ENCODE measurements around the gene JSRP1.

JSRP1 gene
- 0.53 to 3.1 (median 1.8) reads per million in 4 experiments for total RNA-seq

GRCh38 chr19:2255982-2256685 is at the start of gene JSRP1:
TSS of gene JSRP1 (minus strand) at chr19:2256417. CDS start at chr19:2255314, 1,103 bp downstream.
- DNase-seq = no peak

DNA sequence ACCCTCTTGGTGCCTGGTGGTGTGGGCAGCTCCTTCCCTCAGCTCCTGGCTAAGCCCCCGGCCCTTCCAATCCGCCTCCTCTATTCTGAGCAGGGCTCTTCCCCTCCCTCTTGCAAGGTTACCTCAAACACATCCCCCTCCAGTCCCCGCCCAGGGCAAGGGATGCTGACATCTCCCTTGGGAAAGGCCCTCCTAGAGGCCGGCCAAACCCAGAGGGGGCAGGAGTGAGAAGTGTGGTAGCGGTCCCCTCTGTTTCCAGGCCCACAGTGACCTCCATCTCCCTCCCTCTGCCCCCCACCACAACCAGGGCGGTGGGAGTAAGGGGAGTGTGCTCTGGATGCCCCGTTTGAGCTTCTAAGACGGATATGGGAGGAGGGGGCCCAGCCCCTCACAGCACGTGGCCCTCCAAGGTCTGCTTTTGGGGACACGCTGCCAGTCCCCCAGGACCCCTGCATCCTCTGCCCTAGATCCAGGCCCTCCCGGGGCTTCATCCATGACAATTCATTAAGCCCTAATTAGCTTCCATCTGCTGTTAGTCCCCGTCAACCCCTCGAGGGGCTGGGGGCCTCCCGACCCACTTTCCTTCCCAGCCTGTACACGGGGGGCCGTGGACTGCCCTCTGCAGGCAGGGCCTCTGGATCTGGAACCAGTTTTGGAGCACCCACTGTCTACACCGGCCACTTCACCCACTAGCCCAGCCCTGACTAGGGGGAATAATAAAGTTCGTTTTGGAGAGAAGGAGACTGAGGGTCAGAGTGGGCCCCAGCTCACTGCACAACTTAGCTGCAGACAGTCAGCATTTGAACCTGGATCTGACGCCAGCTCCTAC is 49.4 kb upstream of the JSRP1 start:
- DNase-seq = no peak

DNA sequence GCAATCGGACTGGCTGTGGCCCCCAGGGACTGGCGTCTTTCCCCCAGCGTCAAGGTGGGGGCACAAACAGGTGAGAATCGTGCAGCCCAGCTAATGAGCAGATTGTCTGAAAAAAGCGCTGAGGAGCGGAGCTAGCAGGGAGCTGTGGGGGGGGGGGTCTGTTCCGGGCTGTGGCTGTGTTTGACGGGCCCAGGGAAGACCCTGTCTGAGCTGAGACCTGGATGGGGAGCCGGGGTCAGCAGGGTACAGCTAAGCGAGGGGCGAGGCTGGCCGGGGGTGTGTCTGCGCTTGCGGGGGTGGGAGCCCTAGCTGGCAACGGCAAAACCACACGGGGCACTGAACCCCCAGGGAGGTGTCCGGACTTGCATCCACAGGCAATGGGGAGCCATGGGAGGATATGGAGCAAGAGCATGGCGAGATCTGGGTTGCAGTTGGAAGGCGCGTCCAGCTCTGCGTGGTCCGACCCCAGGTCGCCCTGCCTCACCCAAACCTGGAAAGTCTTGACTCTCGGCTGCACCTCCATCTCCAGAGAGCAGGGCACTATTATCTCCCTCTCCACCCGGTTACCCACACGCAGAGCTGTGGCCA is 47.1 kb upstream of the JSRP1 start:
- DNase-seq = no peak

DNA sequence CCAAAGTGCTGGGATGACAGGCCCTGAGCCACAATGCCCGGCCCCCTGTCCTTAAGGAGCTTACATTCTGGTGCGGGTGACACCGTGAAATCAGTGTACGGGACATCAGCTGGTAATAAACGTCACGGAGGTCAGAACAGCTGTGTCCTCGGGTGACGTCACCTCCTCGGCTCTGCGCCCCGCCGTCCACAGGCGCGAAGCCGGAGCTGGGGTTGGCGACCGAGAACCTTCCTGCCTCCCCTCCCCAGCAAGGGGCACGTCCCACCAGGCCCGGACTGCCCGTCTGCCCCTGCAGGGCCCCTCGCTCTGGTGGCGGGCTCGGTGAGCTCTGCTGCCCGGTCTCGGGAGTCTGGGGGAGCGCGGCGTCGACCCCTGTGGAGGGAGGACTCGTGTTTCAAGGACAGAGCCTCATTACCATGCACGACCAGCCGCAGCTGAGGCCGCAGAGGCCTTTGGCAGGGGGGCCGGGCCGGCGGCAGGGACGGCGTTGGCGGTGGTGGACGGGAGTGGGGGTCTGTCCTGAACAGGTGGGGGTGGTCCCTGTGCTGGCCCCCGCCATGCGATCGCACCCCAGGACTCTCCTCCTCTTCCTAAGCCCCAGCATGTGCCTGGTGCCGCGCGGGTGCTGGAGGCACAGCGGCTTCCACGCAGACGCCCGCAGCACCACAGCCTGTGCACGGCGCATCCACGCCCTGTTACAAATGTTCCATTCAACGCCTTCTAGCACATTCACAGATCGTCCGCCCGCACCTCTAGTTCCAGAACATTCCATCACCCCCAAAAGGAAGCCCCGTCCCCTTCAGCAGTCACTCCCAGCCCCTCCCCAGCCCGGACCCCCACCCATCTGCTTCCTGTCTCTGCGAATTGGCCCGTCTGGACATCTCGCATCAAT is 46.3 kb upstream of the JSRP1 start:
- no peak for DNase-seq

DNA sequence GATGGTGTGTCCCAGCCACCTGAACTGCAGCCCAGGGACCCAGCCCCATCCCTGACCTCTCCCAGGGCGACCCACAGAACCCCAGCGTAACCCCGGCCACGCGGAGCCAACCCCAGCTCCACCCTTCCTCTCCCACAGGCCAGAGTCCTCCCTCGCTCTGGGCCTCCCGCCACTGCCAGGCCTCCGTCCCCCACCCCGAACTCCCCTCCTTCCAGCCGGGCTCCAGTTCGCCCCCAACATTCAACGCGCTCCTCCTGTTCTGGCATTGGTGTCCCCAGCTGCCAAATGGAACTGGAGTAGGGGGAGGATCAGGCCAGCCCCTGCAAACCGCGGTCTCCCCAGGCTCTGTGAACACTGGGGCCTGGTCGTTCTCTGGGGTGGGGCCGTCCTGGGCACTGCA is 44.3 kb upstream of the JSRP1 start:
- no peak for DNase-seq

DNA sequence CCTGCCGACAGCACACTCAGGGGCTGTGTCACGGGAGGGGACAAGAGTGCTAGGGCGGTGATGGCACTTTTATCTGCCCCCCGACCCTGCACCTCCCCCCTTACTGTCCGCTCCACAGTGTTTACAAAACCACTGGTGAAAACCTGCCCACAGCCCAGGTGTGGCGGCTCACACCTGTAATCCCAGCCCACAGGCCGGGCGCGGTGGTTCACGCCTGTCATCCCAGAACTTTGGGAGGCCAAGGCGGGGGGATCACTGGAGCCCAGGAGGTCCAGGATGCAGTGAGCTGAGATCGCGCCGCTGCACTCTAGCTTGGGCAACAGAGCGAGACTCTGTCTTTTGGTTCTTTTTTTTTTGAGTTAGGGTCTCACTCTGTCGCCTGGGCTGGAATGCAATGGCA is 39.9 kb upstream of the JSRP1 start:
- no peak for DNase-seq

- DNase-seq = no peak
Measured at GRCh38 chr19:2294687-2295335, 38.6 kb upstream of the JSRP1 start.

DNA sequence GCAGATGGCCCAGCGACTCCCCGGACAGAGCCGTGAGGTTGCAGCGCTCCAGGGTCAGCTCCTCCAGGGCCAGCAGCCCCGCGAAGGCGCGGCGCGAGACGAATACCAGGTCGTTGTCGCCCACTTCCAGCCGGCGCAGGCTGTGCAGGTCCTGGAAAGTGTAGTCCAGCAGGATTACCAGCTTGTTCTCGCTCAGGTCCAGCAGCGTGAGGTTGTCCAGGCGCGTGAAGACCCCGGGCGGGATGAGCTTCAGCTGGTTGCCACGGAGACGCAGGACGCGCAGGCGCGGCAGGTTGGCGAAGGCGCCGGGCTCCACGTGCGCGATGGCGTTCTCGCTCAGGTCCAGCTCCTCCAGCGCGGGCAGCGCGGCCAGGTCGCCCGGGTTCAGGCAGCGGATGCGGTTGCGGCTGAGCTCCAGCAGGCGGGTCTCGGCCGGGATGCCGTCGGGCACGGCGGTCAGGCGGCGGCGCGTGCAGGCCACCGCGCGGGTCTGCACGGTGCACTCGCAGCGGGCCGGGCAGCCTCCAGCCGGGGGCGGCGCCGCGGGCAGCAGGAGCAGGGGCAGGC is 35.1 kb upstream of the JSRP1 start:
- DNase-seq = no peak

DNA sequence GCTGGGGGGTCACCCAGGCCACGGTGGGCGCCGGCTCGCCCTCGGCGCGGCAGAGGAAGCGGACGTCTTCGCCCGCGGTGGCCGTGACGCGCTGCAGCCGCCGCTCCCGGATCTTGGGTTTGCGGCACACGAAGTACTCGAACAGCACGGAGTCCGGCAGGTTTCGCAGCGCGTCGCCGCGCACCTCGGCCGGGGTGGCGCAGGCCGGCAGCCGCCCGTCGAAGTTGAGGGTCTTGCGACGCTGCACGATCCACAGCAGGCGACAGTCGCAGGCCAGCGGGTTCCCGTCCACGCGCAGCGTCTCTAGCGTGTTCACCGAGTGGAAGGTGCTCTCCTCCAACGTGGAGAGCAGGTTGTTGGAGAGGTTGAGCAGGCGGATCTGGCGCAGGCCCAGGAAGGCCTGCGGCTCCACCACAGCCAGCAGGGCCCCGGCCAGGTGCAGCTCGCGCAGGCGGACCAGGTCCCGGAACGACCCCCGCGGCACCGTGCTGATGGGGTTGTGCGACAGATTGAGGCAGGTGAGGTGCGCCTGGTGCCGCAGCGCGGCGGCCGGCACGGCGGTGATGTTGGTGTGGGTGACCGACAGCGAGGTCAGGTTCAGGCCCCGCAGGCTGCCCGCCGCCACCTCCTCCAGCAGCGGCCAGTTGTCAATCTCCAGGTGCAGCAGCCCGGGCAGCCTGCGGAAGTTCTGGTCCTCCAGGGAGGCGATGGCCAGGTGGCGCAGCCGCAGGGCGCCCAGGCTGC is 34.4 kb upstream of the JSRP1 start:
- DNase-seq = no peak

DNA sequence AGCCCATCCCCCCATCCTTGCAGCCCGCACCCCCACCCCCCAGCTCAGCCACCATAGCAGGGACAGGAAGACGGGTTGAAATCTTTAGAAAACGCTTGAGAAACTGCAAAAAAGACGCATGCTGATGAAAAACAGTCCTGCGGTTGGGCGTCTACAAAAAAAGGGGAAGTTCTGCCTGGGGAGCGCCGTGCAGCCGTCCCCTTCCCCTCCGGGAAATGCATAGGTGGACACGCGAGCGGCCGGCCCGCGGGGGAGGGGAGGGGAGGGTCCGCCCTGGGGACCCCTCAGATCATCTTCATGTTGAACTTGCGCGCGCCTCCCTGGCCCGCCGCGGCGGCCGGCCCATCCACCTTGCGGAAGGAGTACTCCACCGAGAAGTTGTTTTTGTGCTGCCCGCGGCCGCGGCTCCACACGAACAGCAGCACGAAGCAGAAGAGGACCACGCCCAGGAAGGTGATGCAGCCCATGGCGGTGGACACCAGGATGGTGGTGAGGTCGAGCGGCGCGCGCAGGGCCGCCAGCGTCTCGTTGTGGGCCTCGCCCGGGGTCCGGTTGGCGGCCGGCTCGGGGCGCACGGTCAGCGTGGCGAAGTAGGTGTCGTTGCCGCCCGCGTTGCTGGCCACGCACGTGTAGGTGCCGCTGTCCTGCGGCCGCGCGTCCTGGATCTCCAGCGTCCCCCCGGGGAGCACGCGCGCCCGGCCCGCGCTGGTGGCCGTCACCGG is 33.7 kb upstream of the JSRP1 start:
- no peak for DNase-seq

GRCh38 chr19:2288818-2289713 is 32.8 kb upstream of the JSRP1 start:
- no peak for DNase-seq

- DNase-seq = no peak
Measured at GRCh38 chr19:2288338-2288817, 32.2 kb upstream of the JSRP1 start.

GRCh38 chr19:2287585-2288337 is 31.5 kb upstream of the JSRP1 start:
- DNase-seq = no peak

GRCh38 chr19:2286402-2287140 is 30.4 kb upstream of the JSRP1 start:
- no peak for DNase-seq

GRCh38 chr19:2283835-2284507 is 27.8 kb upstream of the JSRP1 start:
- no peak for DNase-seq

DNA sequence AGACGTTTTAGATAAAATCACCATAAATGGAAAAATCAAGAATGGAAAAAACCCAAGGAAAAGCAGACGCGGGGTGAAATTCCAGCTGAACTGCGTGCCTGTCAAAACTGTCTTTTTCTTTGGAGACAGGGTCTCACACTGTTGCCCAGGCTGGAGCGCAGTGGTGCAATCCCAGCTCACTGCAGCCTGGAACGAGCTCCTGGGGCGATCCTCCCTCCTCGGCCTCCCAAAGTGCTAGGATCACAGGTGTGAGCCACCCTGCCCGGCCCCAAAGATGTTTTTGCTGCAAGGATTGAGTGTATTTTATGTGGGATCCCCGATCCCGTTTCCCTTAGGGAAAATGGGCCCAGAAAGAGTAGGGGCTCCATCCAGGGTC is 26.6 kb upstream of the JSRP1 start:
- DNase-seq = no peak
